ENCODE measurements around the gene SLC1A5.

The SLC1A5 gene

DNA sequence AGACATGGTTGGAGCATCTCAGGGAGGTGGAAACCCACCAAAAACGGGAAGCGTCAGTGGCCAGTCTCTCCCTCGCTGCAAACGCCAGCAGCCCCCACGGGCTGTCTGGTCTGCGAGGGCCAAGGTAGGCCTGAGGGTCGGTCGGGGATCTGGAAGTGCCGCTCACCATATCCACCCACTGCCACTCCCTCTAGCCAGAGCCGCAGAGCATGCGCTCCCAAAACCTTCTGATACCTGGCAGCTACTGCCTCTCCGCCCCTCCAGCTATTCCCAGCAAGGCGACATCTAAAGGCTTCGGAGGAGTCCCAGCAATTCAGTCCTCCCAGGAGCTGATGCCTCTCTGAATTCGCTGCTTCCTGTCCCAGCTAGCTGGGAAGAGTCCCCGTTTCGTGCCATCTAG, 46.9 kb downstream of the SLC1A5 start:
- no peak for DNase-seq

DNA sequence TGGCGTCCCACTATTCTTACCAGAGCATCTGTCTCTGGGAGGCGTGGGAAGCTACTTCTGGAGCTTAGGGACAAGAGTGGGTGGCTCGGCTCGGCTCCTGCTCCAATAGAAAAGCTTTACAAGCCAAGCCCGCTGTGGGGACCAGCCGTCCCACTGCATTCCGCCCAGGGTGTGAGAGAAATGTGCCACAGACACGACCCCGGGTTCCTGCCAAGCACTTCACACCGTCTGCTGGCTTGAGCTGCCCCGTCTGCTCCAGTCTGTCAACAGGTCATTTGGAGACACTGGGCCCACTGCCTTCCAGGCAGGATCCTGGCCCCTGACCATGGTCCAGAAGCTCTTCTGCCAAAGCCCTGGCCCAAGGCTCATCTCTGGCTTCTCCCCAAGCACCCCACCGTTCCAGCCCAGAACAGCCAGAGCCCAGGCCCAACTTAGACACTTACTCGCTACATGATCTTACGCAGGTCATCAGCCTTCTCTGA, 49.1 kb downstream of the SLC1A5 start:
- no peak for DNase-seq

DNA sequence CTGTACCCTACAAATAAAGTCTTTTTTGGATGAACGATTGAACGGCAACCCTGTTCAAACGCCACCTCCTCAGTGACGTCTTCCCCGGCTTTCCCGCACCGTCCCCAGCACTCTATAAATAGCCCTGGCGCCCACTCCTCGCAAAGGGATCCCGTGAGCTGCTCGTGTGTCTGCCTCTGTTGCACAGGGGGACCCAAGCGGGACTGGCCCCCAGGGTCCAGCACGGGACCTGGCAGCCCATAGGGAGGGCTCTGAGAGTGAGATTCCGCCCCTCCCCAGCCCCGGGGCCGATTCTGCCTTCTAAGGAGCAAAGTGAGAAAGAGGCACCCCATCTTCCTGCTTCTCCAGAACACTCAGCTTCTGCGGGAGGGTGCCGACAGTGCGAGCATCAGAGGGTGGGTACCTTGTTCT, 50.6 kb downstream of the SLC1A5 start:
- DNase-seq, result no peak

- no peak for DNase-seq
Observed at GRCh38 chr19:46737298-46737654, 51.1 kb downstream of the SLC1A5 start.

- no peak for DNase-seq
Observed at GRCh38 chr19:46736531-46737297, 51.7 kb downstream of the SLC1A5 start.

- DNase-seq, result no peak
Observed at GRCh38 chr19:46733690-46734292, 54.6 kb downstream of the SLC1A5 start.

GRCh38 chr19:46732966-46733689, 55.3 kb downstream of the SLC1A5 start:
- DNase-seq, result no peak

GRCh38 chr19:46732172-46732938, 56.0 kb downstream of the SLC1A5 start:
- no peak for DNase-seq

DNA sequence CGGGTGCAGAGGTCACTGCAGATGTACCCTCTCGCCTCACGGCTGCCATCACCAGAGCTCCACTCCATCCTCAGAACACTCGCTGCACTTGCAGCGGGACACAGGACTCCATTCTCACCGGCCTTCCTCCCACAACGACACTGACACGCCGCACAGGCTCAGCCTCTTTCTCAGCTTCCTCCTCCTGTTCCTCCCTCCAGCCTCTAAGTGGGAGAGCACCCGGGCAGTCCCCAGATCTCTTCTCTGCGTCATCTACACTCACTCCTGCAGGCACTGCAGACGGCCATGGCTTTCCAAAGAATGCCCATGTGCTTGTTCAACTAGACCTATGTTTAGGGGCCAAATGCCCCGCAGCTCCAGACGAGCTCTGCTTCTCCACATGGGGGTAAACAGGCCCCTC, 56.8 kb downstream of the SLC1A5 start:
- no peak for DNase-seq

DNA sequence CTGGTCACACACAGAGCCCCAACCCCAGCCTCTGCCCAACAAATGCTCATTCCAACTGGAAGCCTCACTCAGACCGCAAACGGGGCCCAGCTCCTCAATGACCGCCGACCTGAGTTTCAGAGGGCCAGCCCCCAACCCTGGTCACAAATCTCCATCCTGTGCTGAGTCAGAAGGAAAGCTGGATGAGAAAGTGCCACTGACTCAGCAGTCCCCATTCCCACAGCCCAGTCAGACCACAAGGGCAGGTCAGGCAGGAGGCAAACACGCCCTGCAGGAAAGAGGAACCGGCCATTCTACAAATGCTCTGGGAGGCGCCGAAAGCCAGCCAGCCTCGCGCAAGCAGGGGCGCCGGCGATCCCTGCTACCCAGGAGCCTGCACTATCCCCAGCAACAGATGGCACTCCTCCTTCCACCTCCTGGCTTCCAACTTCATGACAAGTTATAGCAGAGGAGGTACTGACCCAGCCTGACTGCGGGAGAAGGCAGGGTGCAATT, 57.3 kb downstream of the SLC1A5 start:
- no peak for DNase-seq

GRCh38 chr19:46730595-46730994, 57.8 kb downstream of the SLC1A5 start:
- DNase-seq, result no peak

GRCh38 chr19:46730187-46730586, 58.2 kb downstream of the SLC1A5 start:
- DNase-seq, result no peak

DNA sequence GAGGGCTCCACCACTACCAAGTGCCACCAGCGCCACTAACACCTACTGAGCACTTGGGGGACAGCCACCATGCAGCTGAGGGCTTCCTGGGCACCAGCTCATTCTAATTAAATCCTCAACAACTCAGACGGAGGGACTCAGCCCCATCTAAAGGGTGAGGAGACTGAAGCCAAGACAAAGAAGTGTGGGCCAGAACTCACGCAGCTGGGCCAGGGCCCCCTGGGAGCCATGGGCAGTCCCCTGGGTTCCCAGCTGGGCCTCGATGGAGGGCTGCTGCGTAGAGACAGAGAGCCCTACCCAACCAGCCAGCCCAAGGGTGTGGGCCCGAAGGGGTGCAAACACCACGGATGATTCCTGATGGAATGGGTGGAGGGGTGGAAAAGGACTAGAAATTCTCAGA, 58.7 kb downstream of the SLC1A5 start:
- no peak for DNase-seq

- DNase-seq, result no peak
Observed at GRCh38 chr19:46728693-46729339, 59.6 kb downstream of the SLC1A5 start.

DNA sequence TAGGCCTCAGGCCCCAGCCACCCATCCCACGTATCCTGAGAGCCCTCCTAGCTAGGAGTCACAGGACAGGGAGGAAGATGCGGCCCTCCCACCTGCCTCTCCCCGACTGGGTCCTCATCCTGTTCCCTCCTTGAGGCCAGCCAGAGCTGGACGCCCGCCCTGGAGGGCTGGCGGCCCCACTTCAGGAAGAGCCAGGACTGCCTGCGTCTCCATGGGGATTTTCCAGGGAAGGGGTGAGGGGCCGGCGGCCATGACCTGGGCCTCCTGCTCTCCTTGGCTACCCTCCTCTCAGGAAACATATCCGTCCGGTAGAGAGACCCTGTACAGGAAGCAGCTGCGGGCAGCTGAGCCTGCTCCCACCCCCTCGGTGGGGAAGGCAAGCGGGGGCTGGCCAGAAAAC, 60.2 kb downstream of the SLC1A5 start:
- no peak for DNase-seq

DNA sequence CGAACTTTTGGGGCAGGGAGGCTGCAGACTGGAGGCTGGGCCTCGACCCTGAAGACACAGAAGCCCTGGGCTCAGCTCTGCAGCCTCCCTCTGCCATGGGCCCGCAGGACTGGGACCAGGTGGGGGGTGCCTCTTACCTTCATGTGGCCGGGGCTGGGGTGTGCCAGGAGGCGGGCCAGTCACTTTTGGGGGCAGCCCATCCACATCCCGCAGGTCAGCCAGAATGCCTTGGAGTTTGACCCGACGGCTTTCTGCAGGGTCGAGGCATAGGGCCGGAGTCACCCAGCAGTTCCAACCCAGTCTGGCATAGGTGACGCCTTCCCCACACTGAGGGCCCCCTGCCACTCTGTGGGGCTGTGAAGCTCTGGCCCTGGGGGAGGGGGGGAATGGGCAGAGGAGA, 60.6 kb downstream of the SLC1A5 start:
- no peak for DNase-seq

DNA sequence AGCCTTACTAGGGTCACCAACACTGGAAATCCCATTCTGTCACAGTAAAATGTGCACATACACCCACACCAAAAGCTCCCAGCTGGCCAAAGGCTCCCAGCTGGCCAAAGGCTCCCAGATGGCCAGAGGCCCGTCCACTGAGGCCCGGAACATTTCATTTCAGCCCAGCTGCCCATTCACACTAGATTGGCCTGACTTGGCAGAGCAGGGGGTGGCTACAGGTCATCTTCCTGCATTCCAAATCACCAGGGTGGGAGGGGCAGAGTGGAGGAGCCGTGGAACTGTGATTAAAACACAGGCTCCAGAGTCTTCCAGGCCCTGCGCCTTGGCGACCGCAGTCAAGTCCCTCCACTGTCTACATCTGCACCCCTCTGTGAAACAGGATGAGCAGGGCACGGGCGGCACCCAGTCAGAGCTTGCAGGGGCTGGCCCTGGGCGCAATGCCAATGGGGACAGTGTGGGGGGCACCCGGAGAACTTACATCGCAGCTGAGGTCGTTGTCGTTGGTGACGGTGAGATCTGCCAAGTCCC, 61.4 kb downstream of the SLC1A5 start:
- DNase-seq, result no peak

DNA sequence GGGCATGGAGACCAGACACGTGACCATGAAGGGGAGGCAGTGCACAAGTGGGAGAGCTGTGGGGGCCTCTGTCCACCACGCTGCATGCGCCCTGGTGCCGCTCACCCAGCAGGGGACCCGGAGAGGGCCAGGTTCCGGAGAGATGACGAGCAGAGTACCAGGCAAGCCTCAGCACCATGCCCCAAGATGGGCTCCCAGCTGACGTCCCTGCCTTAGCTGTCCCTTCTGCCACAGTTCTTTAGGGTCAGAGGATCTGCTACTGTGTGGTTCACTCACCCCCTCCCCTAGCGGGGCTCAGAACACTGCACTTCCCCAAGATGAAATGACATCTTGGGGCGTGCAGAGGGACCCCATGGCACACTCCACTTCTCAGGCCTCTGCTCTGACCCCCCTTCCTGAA, 61.8 kb downstream of the SLC1A5 start:
- no peak for DNase-seq

- DNase-seq, result no peak
Observed at GRCh38 chr19:46725859-46726393, 62.5 kb downstream of the SLC1A5 start.

DNA sequence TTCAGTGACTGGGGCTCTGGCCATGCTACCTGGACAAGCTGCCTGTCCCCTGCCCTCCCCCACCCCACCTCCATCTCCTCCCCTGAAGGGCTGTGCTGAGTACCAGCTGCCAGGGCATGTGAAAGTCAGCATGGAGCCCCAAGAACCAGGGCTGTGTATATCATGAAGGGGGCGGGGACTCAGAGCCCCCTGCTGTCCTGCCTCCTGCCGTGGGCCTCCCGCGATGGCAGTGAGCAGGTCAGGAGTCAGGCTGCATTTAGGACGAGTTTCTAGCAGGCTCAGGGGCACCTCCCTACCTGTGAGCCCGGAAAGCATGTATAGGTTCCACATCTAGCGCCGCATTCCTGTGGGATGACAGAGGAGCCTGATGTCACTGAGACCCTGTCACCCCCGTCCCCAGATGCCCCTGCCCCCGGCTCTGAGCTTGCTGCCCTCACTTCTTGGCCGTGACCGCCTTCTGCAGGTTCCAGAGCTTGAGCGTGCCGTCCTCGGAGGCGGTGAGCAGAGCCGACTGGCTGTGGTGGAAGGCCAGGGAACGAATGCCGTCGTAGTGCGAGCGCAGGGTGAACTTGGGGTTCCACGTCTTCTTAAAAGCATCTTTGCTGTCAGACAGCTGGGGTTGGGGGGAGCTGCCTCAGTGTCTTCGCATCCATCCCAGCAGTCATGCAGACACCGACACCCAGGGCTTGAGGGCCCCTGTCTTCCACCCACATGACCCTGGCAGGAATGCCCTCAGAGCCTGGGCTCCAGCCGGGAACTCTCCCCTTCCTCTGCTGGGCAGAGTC, 63.2 kb downstream of the SLC1A5 start:
- DNase-seq, result no peak

All from NCI-H1694 treated with DMSO at 0.1 percent for 48 hours (cell line).